H7 (cell line): ENCODE results near the gene LIMCH1. TPM values are rescaled to one million over a fixed set of nuclear protein-coding genes. Genes with fewer than 3 reads are reported as not detected.

ENCODE experiments used
- DNase-seq: peaks from one replicate; pipeline ENCODE4 v3.0.0; 2012
- H3K27me3 ChIP-seq: 2 replicates; pipeline ENCODE4 v1.6.0; 2011; ENCODE audit warnings: mild to moderate bottlenecking, low read length; ENCODE audit not compliant: control insufficient read depth, insufficient read depth
- H3K36me3 ChIP-seq: replicated peaks from 2 replicates; pipeline ENCODE4 v1.5.1; 2011; ENCODE audit warnings: low read length; ENCODE audit not compliant: control insufficient read depth, insufficient read depth
- H3K4me3 ChIP-seq: 2 replicates; pipeline ENCODE4 v1.5.1; 2011; ENCODE audit warnings: low read depth, mild to moderate bottlenecking, control low read depth, low read length, moderate library complexity; ENCODE audit not compliant: insufficient read depth
- total RNA-seq: library from RNA; depleted of rRNA; stranded (reverse); fragments of >200 nt; shearing (Covaris generic); gene quantifications from 2 replicates; pipeline ENCODE4 v1.2.3, GENCODE V29; 2014

Gene LIMCH1
- total RNA-seq, 1 experiment from 2014 or later: 0.76 TPM

- Histone ChIP-seq H3K4me3 (no peak overlapping the region), H3K36me3 (no peaks in the 10 kb centered on the region), H3K27me3 (no peaks in the 10 kb centered on the region)
- no peak for DNase-seq
Measured at GRCh38 chr4:41568363-41568762, 30.4 kb downstream of the LIMCH1 start.

DNA sequence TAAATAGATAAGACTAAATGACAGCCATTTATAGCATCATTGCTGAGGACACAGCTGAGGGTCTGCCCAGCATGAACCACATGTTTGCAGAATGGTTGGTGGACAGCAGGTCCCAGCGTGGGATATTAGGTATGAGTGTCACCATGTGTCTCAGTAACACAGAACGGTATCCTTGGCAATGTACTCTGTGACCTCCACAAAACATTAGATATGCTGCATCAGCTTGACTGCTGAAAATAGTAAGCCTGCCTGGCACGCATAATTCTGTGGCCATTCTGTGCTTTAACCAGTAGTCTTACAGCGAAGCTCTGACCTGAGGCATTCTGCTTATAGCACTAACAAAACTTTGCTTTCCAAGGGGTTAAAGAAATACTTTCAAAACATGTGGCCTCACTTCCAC lies 32.0 kb downstream of the LIMCH1 start:
- no peak for DNase-seq
- H3K4me3 ChIP-seq: no peak overlapping the region
- no peaks in the 10 kb centered on the region for H3K36me3 ChIP-seq
- no peaks in the 10 kb centered on the region for H3K27me3 ChIP-seq

DNA sequence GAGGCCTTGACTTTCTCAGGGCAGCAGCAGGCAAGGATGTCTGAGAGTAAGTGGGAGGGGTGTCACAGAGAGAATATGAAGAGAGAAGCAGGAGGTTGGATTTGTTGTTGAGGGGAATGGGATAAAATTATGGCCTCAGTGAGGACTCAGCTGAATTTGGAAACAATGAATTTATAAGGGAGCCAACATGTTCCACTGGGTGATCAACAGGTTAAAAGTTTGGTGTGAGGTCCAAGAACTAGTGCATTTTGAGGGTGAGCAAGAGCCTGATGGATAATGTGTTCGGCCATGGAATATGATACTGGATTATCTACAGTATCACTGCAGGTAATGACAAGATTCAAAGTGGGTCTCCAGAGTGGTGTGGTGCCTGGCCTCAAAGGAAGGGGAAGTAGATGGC lies 33.5 kb downstream of the LIMCH1 start:
- H3K4me3 ChIP-seq: no peak overlapping the region

DNA sequence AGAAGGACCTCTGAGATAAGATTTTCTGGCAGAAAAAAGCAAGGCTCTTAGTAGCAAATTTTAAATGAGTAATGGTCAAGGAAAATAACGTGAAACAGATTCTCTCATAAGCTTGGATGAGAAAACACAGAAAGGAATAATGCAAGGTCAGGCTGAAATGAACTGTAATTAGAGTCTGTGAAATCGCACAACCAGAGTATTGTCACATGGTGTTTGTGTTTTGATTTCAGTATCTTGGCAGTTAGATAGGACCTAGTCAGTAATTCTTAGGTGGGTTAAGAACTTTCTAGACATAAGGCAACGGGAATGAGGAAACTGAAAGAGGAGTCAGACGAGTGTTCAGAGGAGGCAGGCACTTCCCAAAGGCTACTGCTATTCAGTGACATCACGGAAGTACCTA lies 34.6 kb downstream of the LIMCH1 start:
- no peak overlapping the region for H3K4me3 ChIP-seq
- no peak for DNase-seq
- no peaks in the 10 kb centered on the region for H3K36me3 ChIP-seq
- H3K27me3 ChIP-seq: no peaks in the 10 kb centered on the region

More for the DNA sequence above, 33.5 kb downstream of the LIMCH1 start:
- Histone ChIP-seq H3K27me3 (no peaks in the 10 kb centered on the region), H3K36me3 (no peaks in the 10 kb centered on the region)
- no peak for DNase-seq

DNA sequence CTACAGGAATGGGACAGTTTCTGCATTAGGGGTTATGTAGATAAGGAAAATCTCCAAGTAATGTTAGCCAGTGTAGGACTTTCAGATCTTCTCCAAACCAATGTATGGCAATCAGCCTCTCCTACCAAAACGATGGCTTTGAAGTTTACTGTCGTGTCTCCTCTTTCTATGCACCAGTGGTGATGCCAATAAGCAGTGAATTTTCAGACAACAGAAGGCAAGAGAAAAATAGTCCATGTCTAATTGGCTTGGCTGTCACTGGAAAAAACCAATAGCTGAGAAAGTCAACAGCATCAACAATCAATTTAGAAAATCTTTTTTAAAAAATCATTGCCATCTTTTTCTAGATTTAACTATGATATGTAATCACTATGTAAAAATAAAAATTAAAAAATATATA lies 35.0 kb downstream of the LIMCH1 start:
- H3K27me3 ChIP-seq: no peaks in the 10 kb centered on the region
- no peak overlapping the region for H3K4me3 ChIP-seq
- H3K36me3 ChIP-seq: no peaks in the 10 kb centered on the region
- DNase-seq: no peak

DNA sequence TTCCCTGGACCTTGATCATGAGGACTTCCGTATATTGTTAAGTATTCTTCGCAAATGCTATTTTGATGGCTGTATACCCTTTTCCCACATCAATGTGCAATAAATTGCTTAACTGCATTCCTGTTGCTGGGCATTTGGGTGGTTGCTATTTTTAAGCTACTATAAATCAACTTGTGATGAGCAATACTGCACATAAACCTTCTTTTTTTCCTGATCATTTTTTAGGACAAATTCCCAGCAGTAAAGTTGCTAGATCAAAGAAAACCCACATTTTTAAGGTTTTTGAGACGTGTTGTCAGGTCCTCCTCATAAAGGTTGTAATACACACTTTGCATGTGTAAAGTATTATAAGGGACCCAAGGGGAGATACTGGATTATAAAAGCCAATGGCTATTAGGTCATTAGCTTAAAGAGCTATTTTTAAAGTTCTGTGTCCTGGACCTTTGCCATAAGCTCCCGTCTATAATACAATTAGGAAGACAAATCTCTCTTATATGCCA lies 35.6 kb downstream of the LIMCH1 start:
- no peaks in the 10 kb centered on the region for H3K36me3 ChIP-seq
- H3K27me3 ChIP-seq: no peaks in the 10 kb centered on the region
- H3K4me3 ChIP-seq: no peak overlapping the region
- no peak for DNase-seq

DNA sequence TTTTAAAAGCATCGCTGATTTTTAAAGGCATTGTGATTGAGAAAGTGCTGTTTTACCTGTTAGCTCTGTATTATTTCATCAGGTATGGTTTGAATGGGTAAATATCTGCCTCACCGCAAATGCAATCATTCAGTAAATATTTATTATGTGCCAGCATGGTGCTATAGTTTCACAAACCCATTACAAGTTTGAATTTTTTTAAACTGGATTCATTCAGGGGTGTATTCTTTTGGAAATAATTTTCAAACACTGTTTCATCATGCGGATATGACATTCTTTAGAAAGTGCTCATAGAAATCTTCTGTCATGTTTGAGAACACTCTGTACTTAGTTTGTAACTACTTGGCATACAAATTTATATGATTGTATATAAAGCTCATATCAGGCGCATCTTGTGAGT lies 37.2 kb downstream of the LIMCH1 start:
- H3K27me3 ChIP-seq: no peaks in the 10 kb centered on the region
- no peak overlapping the region for H3K4me3 ChIP-seq
- DNase-seq: no peak
- H3K36me3 ChIP-seq: no peaks in the 10 kb centered on the region

DNA sequence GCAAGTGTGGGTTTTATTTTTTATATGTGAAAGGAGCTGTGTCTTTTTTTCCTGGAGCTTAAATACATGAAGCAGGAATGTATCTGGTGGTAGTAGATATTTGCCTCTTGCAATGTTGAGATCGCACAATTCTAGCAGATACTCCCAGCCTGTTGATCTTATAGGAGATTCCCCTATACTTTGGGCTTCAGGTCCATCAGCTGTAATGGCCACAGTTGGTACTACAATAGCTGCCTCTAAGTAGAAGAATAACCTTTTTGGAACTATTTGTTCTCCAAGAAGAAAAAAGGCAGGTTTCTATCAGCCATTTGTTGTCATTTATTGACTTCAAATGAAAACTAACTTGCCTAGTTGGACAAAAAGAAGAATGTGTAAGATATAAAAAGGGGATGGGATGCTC lies 37.7 kb downstream of the LIMCH1 start:
- DNase-seq: peak; percentile 18
- no peaks in the 10 kb centered on the region for H3K36me3 ChIP-seq
- H3K27me3 ChIP-seq: no peaks in the 10 kb centered on the region
- H3K4me3 ChIP-seq: no peak overlapping the region

DNA sequence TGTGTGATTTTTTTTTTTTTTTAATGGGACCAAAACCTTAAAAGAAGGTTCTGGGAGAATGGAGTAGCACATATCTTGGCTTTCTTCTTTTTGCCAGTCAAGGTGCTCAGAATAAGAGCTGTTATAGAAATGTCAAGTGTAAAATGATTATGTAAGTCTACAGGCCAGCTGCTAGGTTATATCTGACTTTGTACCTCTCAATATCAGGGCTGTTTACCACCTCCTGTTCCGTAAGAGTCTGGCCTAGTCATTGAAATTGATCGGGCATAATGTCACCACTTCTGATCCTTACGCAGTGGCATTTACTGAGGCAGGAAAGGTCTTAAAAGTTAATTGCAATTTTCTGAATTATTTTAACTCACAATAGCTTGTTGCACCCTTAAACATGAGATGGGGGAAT lies 41.1 kb downstream of the LIMCH1 start:
- DNase-seq: no peak
- no peaks in the 10 kb centered on the region for H3K27me3 ChIP-seq
- no peaks in the 10 kb centered on the region for H3K36me3 ChIP-seq
- no peak overlapping the region for H3K4me3 ChIP-seq

DNA sequence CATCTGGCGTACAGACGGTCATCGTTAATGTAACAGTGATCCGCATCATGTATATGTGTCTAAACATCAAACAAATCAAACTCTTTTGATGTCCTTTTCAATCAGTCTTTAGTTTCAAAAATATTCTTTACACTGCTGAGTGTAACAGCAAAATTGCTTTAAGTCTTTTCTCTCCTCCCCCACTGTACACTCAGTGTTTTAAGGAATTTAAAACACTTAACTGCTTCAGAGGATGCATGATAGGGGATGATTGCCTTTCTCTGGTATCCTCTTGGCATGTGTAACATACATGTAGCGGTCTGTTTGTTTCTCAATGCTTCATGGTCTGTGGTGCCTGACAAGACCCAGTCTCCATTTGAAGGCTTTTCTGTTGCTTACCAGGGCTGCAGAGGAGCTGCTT lies 41.6 kb downstream of the LIMCH1 start:
- no peaks in the 10 kb centered on the region for H3K36me3 ChIP-seq
- no peak for DNase-seq

GRCh38 chr4:41580007-41580406 lies 42.0 kb downstream of the LIMCH1 start:
- Histone ChIP-seq H3K27me3 (no peaks in the 10 kb centered on the region), H3K36me3 (no peaks in the 10 kb centered on the region), H3K4me3 (no peak overlapping the region)
- DNase-seq: no peak

More for the DNA sequence above, 41.6 kb downstream of the LIMCH1 start:
- H3K4me3 ChIP-seq: no peak overlapping the region
- no peaks in the 10 kb centered on the region for H3K27me3 ChIP-seq

DNA sequence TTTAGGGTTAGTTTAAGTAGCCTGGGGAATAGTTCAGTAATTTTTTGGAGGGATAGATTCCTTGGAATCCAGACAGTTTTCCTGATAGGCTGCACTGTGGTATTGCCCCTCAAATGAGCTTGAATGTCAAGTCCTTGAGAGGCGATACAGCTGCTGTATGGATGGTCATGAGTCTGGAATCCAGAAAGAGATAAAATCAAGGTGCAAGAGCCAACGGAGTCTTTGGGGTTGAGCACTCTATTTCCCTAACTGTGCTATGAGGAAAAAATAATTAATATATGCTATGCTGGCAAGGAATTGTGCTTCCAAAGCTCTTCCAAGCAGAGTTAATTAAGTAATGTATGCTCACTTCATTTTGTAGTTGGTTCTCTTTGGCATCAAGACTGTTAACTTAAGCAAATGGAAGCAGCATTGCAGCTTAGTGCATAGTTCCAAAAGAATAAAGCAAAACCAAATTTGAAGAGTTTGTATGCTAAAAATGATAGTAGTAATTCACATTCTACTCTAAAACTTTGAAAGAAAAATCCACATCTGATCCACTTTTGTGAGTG lies 48.8 kb downstream of the LIMCH1 start:
- no peaks in the 10 kb centered on the region for H3K27me3 ChIP-seq
- H3K36me3 ChIP-seq: no peaks in the 10 kb centered on the region
- H3K4me3 ChIP-seq: no peak overlapping the region
- no peak for DNase-seq

- DNase-seq: no peak
- no peaks in the 10 kb centered on the region for H3K27me3 ChIP-seq
- H3K4me3 ChIP-seq: no peak overlapping the region
- H3K36me3 ChIP-seq: no peaks in the 10 kb centered on the region
Measured at GRCh38 chr4:41587286-41587685, 49.3 kb downstream of the LIMCH1 start.

DNA sequence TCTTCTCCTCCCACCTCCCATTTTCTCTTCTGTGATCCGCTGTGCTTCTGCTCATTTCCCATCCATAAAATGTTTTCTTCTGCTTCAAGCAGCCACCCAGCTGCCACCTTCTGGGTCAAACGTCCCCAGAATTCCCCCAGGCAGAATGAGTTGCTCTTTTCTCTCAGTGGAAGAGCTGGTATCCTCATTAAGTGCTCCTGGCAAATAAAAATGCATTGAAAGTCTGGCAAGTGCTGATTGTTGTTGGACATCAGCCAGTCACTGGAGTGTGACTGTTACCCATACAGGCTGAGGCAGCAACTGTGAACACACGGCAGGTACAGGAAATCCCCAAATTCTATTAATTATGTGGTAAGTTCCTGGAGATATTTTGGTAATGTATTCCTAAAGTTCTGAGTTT lies 52.6 kb downstream of the LIMCH1 start:
- Histone ChIP-seq H3K36me3 (no peaks in the 10 kb centered on the region), H3K27me3 (no peaks in the 10 kb centered on the region)
- DNase-seq: no peak

GRCh38 chr4:41594432-41594831 lies 56.5 kb downstream of the LIMCH1 start:
- Histone ChIP-seq H3K4me3 (no peak overlapping the region), H3K36me3 (no peaks in the 10 kb centered on the region), H3K27me3 (no peaks in the 10 kb centered on the region)
- DNase-seq: no peak

More for the DNA sequence above, 52.6 kb downstream of the LIMCH1 start:
- no peak overlapping the region for H3K4me3 ChIP-seq

- DNase-seq: no peak
- Histone ChIP-seq H3K27me3 (no peaks in the 10 kb centered on the region), H3K36me3 (no peaks in the 10 kb centered on the region), H3K4me3 (no peak overlapping the region)
Measured at GRCh38 chr4:41597494-41597893, 59.5 kb downstream of the LIMCH1 start.
